ENCODE results near the gene UNC5CL.

UNC5CL gene, protein sequence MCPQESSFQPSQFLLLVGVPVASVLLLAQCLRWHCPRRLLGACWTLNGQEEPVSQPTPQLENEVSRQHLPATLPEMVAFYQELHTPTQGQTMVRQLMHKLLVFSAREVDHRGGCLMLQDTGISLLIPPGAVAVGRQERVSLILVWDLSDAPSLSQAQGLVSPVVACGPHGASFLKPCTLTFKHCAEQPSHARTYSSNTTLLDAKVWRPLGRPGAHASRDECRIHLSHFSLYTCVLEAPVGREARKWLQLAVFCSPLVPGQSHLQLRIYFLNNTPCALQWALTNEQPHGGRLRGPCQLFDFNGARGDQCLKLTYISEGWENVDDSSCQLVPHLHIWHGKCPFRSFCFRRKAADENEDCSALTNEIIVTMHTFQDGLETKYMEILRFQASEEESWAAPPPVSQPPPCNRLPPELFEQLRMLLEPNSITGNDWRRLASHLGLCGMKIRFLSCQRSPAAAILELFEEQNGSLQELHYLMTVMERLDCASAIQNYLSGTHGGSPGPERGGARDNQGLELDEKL

DNA sequence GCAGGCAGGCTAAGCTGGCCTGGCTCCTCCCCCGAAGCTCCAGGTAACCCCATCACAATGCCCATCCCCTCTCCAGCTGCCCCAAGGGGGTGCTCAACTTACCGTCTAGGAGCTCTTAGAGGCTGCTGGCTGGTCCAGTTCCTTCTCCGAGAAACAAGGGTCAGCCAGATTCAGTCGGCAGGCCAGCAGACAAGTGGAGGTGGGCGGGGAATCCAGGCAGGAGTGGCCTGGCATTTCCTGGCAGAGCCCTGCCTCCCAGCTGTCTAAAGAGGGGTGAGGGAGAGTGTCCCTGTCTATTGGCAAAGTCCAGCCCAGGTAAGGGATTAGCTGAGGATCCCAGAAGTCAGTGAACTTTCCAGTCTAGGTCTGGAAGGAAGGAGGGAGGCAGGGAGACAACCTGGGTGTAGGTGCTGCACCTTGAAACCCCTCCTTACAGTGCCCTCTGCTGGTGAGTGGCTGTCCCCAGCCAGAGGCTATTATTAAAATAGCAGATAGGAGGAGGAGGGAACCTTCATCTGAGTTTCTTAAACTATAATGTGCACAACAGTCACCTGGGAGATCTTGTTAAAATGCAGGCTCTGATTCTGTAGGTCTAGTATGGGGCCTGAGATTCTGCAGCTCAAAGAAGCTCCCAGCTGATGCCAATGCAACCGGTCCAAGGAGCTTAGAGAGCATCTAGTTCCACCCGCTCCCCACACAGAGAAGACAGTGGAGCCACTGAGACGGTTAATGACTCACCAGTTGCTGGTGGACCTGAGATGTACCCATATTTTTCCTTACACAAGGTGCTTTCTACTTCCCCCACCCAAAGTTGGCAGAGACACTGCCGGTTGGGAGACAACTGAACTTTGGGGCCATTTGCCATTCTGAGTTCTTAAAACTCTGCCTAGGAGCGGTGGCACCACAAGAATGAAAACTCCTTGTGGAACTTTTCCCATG is at the start of gene UNC5CL:
Gene UNC5CL, minus strand, starts transcription at position 162 of the 939 bp plus-strand sequence. CDS start 4,147 bp downstream, outside the sequence.
- TF ChIP-seq, protein P1, sequence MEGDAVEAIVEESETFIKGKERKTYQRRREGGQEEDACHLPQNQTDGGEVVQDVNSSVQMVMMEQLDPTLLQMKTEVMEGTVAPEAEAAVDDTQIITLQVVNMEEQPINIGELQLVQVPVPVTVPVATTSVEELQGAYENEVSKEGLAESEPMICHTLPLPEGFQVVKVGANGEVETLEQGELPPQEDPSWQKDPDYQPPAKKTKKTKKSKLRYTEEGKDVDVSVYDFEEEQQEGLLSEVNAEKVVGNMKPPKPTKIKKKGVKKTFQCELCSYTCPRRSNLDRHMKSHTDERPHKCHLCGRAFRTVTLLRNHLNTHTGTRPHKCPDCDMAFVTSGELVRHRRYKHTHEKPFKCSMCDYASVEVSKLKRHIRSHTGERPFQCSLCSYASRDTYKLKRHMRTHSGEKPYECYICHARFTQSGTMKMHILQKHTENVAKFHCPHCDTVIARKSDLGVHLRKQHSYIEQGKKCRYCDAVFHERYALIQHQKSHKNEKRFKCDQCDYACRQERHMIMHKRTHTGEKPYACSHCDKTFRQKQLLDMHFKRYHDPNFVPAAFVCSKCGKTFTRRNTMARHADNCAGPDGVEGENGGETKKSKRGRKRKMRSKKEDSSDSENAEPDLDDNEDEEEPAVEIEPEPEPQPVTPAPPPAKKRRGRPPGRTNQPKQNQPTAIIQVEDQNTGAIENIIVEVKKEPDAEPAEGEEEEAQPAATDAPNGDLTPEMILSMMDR (IDR thresholded peaks at IDR 0.05; ENCODE audit: control insufficient read depth, insufficient read depth, low read depth, low read length, missing control alignments): peak; percentile 80

GRCh38 chr6:41088451-41088850 is 49.4 kb upstream of the UNC5CL start:
- no peak overlapping the region for H3K4me3 ChIP-seq (ENCODE audit: control insufficient read depth, low read depth, low read length)
- TF ChIP-seq, protein P1 (IDR thresholded peaks at IDR 0.05; ENCODE audit: control insufficient read depth, insufficient read depth, low read depth, low read length, missing control alignments): no peak
- no peak for DNase-seq (ENCODE audit: low read depth)

More for the DNA sequence above, at the start of gene UNC5CL:
- no peak for DNase-seq (ENCODE audit: low read depth)
- H3K4me3 ChIP-seq (ENCODE audit: control insufficient read depth, low read depth, low read length): no peak within 1 kb of the TSS

DNA sequence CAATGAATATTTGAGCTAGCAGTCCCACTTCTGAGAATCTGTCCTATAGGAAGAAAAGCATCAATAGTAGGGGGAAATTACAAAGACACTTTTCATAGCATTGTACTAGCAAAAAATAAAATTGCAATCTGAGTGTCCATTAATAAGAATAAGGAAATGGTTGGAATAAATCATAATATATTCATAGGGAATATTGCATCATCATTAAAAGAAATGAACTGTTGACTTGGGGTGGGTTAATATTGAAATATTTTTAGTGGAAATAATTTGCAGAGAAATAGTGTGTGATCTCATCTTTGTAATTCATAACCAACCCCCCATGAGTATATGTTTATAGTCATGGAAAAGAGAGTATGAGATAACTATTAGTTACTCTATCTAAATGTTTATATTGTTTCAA is 46.2 kb upstream of the UNC5CL start:
- TF ChIP-seq, protein P1 (IDR thresholded peaks at IDR 0.05; ENCODE audit: control insufficient read depth, insufficient read depth, low read depth, low read length, missing control alignments): no peak
- no peak for DNase-seq (ENCODE audit: low read depth)
- no peak overlapping the region for H3K4me3 ChIP-seq (ENCODE audit: control insufficient read depth, low read depth, low read length)

GRCh38 chr6:41083072-41083471 is 44.1 kb upstream of the UNC5CL start:
- no peak overlapping the region for H3K4me3 ChIP-seq (ENCODE audit: control insufficient read depth, low read depth, low read length)
- DNase-seq (ENCODE audit: low read depth): no peak
- TF ChIP-seq, protein P1 (IDR thresholded peaks at IDR 0.05; ENCODE audit: control insufficient read depth, insufficient read depth, low read depth, low read length, missing control alignments): no peak

DNA sequence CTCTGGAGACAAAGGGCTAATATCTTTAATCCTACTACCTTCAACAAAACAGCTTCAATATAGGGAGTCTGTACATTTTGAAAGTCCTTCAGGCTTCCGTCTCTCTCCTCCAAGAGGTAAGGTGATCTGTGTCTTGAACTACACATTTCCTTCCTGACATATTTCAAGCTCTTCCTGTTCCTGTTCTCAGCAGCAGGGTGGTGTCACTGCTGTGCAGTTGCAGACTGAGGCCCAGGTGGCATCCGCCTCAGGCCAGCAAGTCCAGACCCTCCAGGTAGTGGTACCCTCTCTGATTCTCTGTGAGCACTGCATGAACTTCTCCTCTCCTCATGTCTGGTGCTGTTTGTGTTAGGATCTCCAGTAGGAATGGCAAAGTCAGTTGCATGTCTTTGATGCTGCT is 41.6 kb upstream of the UNC5CL start:
- TF ChIP-seq, protein P1 (IDR thresholded peaks at IDR 0.05; ENCODE audit: control insufficient read depth, insufficient read depth, low read depth, low read length, missing control alignments): no peak
- no peak overlapping the region for H3K4me3 ChIP-seq (ENCODE audit: control insufficient read depth, low read depth, low read length)
- no peak for DNase-seq (ENCODE audit: low read depth)

DNA sequence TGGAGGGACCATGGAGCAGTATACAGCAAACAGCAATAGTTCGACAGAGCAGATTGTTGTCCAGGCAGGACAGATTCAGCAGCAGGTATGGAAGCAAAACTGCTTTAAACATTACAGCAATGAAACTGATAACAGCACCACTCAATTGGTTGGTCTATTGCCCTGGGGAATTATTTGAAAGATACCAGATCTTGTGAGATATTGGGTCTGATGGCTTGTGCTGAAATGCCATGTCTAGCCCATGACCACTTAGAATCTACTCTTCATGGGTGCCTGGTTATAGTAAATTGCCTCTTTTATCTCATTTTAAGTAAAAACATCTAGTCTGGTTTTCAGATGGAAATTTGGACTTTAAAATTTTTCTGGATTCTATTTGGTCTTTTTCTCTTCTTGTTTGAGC is 40.1 kb upstream of the UNC5CL start:
- DNase-seq (ENCODE audit: low read depth): no peak
- no peak overlapping the region for H3K4me3 ChIP-seq (ENCODE audit: control insufficient read depth, low read depth, low read length)
- TF ChIP-seq, protein P1 (IDR thresholded peaks at IDR 0.05; ENCODE audit: control insufficient read depth, insufficient read depth, low read depth, low read length, missing control alignments): no peak

Measured in AG09309 (cell line).